Keratinocyte (primary cell): ENCODE data around the gene NCKAP5. TPM values are rescaled to one million over a fixed set of nuclear protein-coding genes. Genes with fewer than 3 reads are reported as not detected.

Experiments used
- DNase-seq: peaks from one replicate; pipeline ENCODE4 v3.0.0-alpha.2; 2011; ENCODE audit warnings: low read depth, missing footprints, low spot score
- FAIRE-seq: peaks from 2 replicates; lab custom pipeline; 2011; peaks lifted over from hg19 to GRCh38; lab: Jason Lieb, UNC
- H2AFZ ChIP-seq: 2 replicates; pipeline ENCODE4 v1.6.0; 2012; ENCODE audit warnings: low read length, control low read depth, inconsistent platforms; ENCODE audit not compliant: control insufficient read depth
- H3K27ac ChIP-seq: 2 replicates; pipeline ENCODE4 v1.5.1; 2011; ENCODE audit warnings: low read length; ENCODE audit not compliant: control insufficient read depth, insufficient read depth
- H3K27me3 ChIP-seq: 3 replicates; pipeline ENCODE4 v1.6.0; 2011; ENCODE audit warnings: low read length; ENCODE audit not compliant: control insufficient read depth, insufficient read depth; ENCODE audit errors: extremely low read depth
- H3K36me3 ChIP-seq, 2 experiments: 2 replicates in 1 of 2; 3 replicates in 1 of 2; pipeline ENCODE4 v1.5.1; 2011; ENCODE audit warnings: low read length in 2 of 2, mild to moderate bottlenecking in 1 of 2; ENCODE audit not compliant: control insufficient read depth in 2 of 2, insufficient read depth in 2 of 2; ENCODE audit errors: extremely low read depth in 1 of 2
- H3K4me1 ChIP-seq: 3 replicates; pipeline ENCODE4 v1.5.1; 2011; ENCODE audit warnings: low read length; ENCODE audit not compliant: control insufficient read depth, insufficient read depth; ENCODE audit errors: extremely low read depth
- H3K4me2 ChIP-seq: 3 replicates; pipeline ENCODE4 v1.6.0; 2011; ENCODE audit warnings: low read depth, low read length; ENCODE audit not compliant: control insufficient read depth, insufficient read depth; ENCODE audit errors: extremely low read depth
- H3K4me3 ChIP-seq, 3 experiments: fragments of 200-600 bp in 1 of 3; sonication (generic) in 1 of 3; 2 replicates in 2 of 3; 3 replicates in 1 of 3; pipeline ENCODE4 v1.5.1; 2011 to 2016; ENCODE audit warnings: low read length in 3 of 3, mild to moderate bottlenecking in 3 of 3, control low read depth in 2 of 3, inconsistent platforms in 1 of 3, low read depth in 1 of 3, mixed read lengths in 1 of 3, mixed run types in 1 of 3, moderate library complexity in 1 of 3; ENCODE audit not compliant: control insufficient read depth in 2 of 3, insufficient read depth in 2 of 3; ENCODE audit errors: extremely low read depth in 1 of 3
- H3K79me2 ChIP-seq: 2 replicates; pipeline ENCODE4 v1.6.0; 2012; ENCODE audit warnings: low read length; ENCODE audit not compliant: control insufficient read depth, insufficient read depth
- H3K9ac ChIP-seq: 3 replicates; pipeline ENCODE4 v1.6.0; 2011; ENCODE audit warnings: low read length; ENCODE audit not compliant: control insufficient read depth, insufficient read depth; ENCODE audit errors: extremely low read depth
- H3K9me1 ChIP-seq: 3 replicates; pipeline ENCODE4 v1.6.0; 2011; ENCODE audit warnings: low read length; ENCODE audit not compliant: control insufficient read depth, insufficient read depth; ENCODE audit errors: extremely low read depth
- H3K9me3 ChIP-seq: 2 replicates; pipeline ENCODE4 v1.5.1; 2012; ENCODE audit warnings: low read depth, low read length; ENCODE audit not compliant: control insufficient read depth
- H4K20me1 ChIP-seq: 3 replicates; pipeline ENCODE4 v1.6.0; 2011; ENCODE audit warnings: low read length; ENCODE audit not compliant: control insufficient read depth, insufficient read depth; ENCODE audit errors: extremely low read depth
- CTCF ChIP-seq, 3 experiments: IDR thresholded peaks in 1 of 3; conservative IDR thresholded peaks in 1 of 3; optimal IDR thresholded peaks in 1 of 3; 2 replicates in 2 of 3; 3 replicates in 1 of 3; pipeline versions ENCODE3 to v1.5.1; 2011; ENCODE audit warnings: low read length in 3 of 3, mild to moderate bottlenecking in 3 of 3, moderate library complexity in 2 of 3, control low read depth in 1 of 3, inconsistent platforms in 1 of 3; ENCODE audit not compliant: insufficient read depth in 2 of 3; ENCODE audit errors: extremely low read depth in 1 of 3
- EZH2 ChIP-seq: IDR thresholded peaks from one replicate; pipeline ENCODE4 v1.6.1; 2012; ENCODE audit warnings: inconsistent platforms, mild to moderate bottlenecking, low read length, moderate library complexity
- dilution Hi-C: fragments of 300-500 bp; cut with MboI; formaldehyde crosslinking; loops from one replicate; pipeline ENCODE4 v1.7.0; 2020; ENCODE audit warnings: low sequenced_read_pairs; ENCODE audit not compliant: extremely low pct_ligation_motif_present
- polyA plus RNA-seq, 5 experiments: library from polyadenylated mRNA; depleted of rRNA in 3 of 5; stranded (reverse) in 3 of 5; stranded (forward) in 1 of 5; unstranded in 1 of 5; fragments of >200 nt; gene quantifications; 1 replicate in 1 of 5; 2 replicates in 3 of 5; 3 replicates in 1 of 5; pipeline versions ENCODE4 v1.2.1 to v1.2.3, GENCODE V29; 2011 to 2012; ENCODE audit warnings: missing spikeins in 2 of 5, low read depth in 1 of 5, low replicate concordance in 1 of 5

Gene NCKAP5
- polyA plus RNA-seq, 1 donor (not counting 4 experiments of a cell fraction or from before 2014, with no cell fraction given) = 3.6 TPM

GRCh38 chr2:132896073-132896472 lies 672.2 kb downstream of the NCKAP5 start:
- dilution Hi-C loops = no loop called here
- no peak overlapping the region for H3K27ac ChIP-seq

GRCh38 chr2:132891498-132891897 lies 676.8 kb downstream of the NCKAP5 start:
- no peaks in the 10 kb centered on the region for H4K20me1 ChIP-seq
- no peak overlapping the region for H3K27ac ChIP-seq
- TF ChIP-seq CTCF (optimal IDR thresholded peaks at IDR 0.05 in 1 of 3, IDR thresholded peaks at IDR 0.05 in 1 of 3, conservative IDR thresholded peaks at IDR 0.05 in 1 of 3; ENCODE audit: extremely low read depth in 1 of 3, insufficient read depth in 2 of 3, low read length in 3 of 3) = no peak
- TF ChIP-seq EZH2 = no peak
- DNase-seq (no peak), FAIRE-seq (no peak)
- H3K4me1 ChIP-seq = no peaks in the 10 kb centered on the region
- H3K9me3 ChIP-seq = no peaks in the 10 kb centered on the region
- dilution Hi-C loops = no loop called here
- no peak overlapping the region for H3K4me3 ChIP-seq
- no peak overlapping the region for H3K9ac ChIP-seq
- no peaks in the 10 kb centered on the region for H3K27me3 ChIP-seq
- H2AFZ ChIP-seq = no peak overlapping the region
- no peak overlapping the region for H3K4me2 ChIP-seq
- H3K9me1 ChIP-seq = no peaks in the 10 kb centered on the region
- H3K36me3 ChIP-seq = no peaks in the 10 kb centered on the region
- H3K79me2 ChIP-seq = no peaks in the 10 kb centered on the region

More at GRCh38 chr2:132896073-132896472, 672.2 kb downstream of the NCKAP5 start:
- H3K9ac ChIP-seq = no peak overlapping the region
- DNase-seq = no peak
- TF ChIP-seq CTCF (optimal IDR thresholded peaks at IDR 0.05 in 1 of 3, IDR thresholded peaks at IDR 0.05 in 1 of 3, conservative IDR thresholded peaks at IDR 0.05 in 1 of 3; ENCODE audit: extremely low read depth in 1 of 3, insufficient read depth in 2 of 3, low read length in 3 of 3) = no peak
- no peak for TF ChIP-seq EZH2
- FAIRE-seq = no peak
- no peaks in the 10 kb centered on the region for H3K4me1 ChIP-seq
- H3K36me3 ChIP-seq = no peaks in the 10 kb centered on the region
- no peak overlapping the region for H3K4me2 ChIP-seq
- no peak overlapping the region for H2AFZ ChIP-seq
- no peaks in the 10 kb centered on the region for H4K20me1 ChIP-seq
- H3K4me3 ChIP-seq = no peak overlapping the region
- no peaks in the 10 kb centered on the region for H3K9me1 ChIP-seq
- H3K27me3 ChIP-seq = no peaks in the 10 kb centered on the region
- H3K9me3 ChIP-seq = no peaks in the 10 kb centered on the region
- H3K79me2 ChIP-seq = no peaks in the 10 kb centered on the region
